Adrenal gland (tissue), 12 donors: ENCODE data around the gene WRAP53. TPM values are rescaled to one million over a fixed set of nuclear protein-coding genes. Genes with fewer than 3 reads are reported as not detected.

Source experiments
- DNase-seq, 7 donors: peaks; one replicate each; pipeline ENCODE4 v3.0.0-alpha.2; 2019 to 2020
- H3K27ac ChIP-seq, 5 donors: fragments of 200-600 bp; sonication (generic) in 4 of 5; 1 replicate in 3 of 5; 2 replicates in 2 of 5; pipeline versions ENCODE4 v1.5.1 to v1.8.0; 2016 to 2020; ENCODE audit warnings: mild to moderate bottlenecking in 1 of 5
- H3K27me3 ChIP-seq: fragments of 200-600 bp; 2 replicates; pipeline ENCODE4 v1.8.0; 2021
- H3K36me3 ChIP-seq, 2 donors: fragments of 200-600 bp; replicated peaks in 1 of 2; 1 replicate in 1 of 2; 2 replicates in 1 of 2; pipeline versions ENCODE4 v1.5.1 to v1.8.0; 2018 to 2022
- H3K4me1 ChIP-seq, 2 donors: fragments of 200-600 bp; replicated peaks in 1 of 2; 1 replicate in 1 of 2; 2 replicates in 1 of 2; pipeline versions ENCODE4 v1.5.1 to v1.8.0; 2018 to 2021
- H3K4me3 ChIP-seq, 4 donors: fragments of 200-600 bp; sonication (generic) in 3 of 4; one replicate each; pipeline ENCODE4 v1.5.1; 2016 to 2018
- H3K9me3 ChIP-seq, 3 donors: fragments of 200-600 bp; sonication (generic) in 1 of 3; replicated peaks in 1 of 3; 1 replicate in 2 of 3; 2 replicates in 1 of 3; pipeline versions ENCODE4 v1.5.1 to v1.8.0; 2016 to 2021
- POLR2A ChIP-seq, 2 donors: fragments of 450-650 bp; IDR thresholded peaks; one replicate each; pipeline ENCODE4 v1.6.1; 2017; ENCODE audit warnings: antibody characterized with exemption in 2 of 2, mild to moderate bottlenecking in 2 of 2, moderate library complexity in 1 of 2
- WGBS, 4 donors: extraction: QIAGEN DNeasy Blood & Tissue Kit in 2 of 4; methylation state at CpG; one replicate each; pipeline versions ENCODE4 v1.1.5 to v1.1.7; 2013 to 2017; 5-methylcytosine and 5-hydroxymethylcytosine counted together
- intact Hi-C, 2 donors: fragments of 100-400 bp; cut with DNase I; formaldehyde crosslinking; loops; one replicate each; pipeline versions ENCODE4 v1.14.1 to v1.15.0; 2022 to 2023
- polyA plus RNA-seq, 3 donors: library from polyadenylated mRNA; stranded (reverse); fragments of 200-250 nt in 2 of 3; fragments of 350-450 nt in 1 of 3; fragmentation: Illumina TruSeq in 1 of 3; extraction: RNeasy Lipid Tissue Mini Kit (QIAGEN cat#74804) in 1 of 3; gene quantifications; one replicate each; pipeline ENCODE4 v1.2.3, GENCODE V29; 2013 to 2014
- total RNA-seq, 9 donors: library from RNA; depleted of rRNA in 4 of 9; stranded (reverse); fragments of >200 nt in 4 of 9; fragments of 120-200 nt in 1 of 9; fragmentation: NEBNext Ultra II Directional in 1 of 9; extraction: Animal tissue kit (Norgen Biotek cat#: 25700) in 1 of 9; gene quantifications; one replicate each; pipeline versions ENCODE4 v1.1.0 to v1.2.4, GENCODE V29; 2013 to 2023
- TF ChIP-seq, protein P1 (sequence below), 6 experiments: fragments of 450-650 bp in 4 of 6; fragments of 200-600 bp in 2 of 6; sonication (generic) in 1 of 6; IDR thresholded peaks; 1 replicate in 5 of 6; 2 replicates in 1 of 6; pipeline versions ENCODE4 v1.5.1 to v1.8.0; 2016 to 2021; ENCODE audit warnings: antibody characterized with exemption in 6 of 6, mild to moderate bottlenecking in 2 of 6, moderate library complexity in 1 of 6
- donor health status: healthy with polysubstance abuse.
- donor health status: Bipolar disorder and iron deficiency.
- donor health status: DM: yes; HTN: yes; CAD: no.
- donor health status: DM: no; HTN: no; CAD: no.
- donor health status: DM: no; HTN: no; CAD: no.
- donor health status: DM: yes; HTN: yes; CAD: no.

The WRAP53 gene
- total and polyA plus RNA-seq, 12 donors: 3.4 to 31.0 (median 6.8) TPM

DNA sequence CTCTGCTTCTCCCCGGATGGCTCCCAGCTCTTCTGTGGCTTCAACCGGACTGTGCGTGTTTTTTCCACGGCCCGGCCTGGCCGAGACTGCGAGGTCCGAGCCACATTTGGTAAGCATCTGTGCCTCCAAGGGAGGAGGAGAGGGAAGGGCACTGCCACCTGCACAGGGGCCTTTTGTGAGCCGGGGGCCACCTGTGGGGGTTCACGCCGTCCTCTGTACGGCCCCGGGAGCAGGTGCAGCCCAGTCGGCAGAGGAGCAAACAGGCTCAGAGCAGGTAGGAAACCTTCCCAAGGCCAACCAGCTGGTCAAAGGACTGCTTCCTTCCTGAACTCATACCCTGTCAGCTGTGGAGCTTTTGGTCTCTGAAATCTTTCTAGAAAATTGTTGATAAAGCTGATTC lies 13.4 kb downstream of the WRAP53 start:
- Histone ChIP-seq H3K4me1 (peaks cover 9 to 11% of the 10 kb centered on the region in 2 donors), H3K27me3 (peaks cover 17% of the 10 kb centered on the region), H3K36me3 (peaks cover 0 to 6% of the 10 kb centered on the region in 2 donors), H3K9me3 (no peaks in the 10 kb centered on the region), H3K27ac (no peak overlapping the region), H3K4me3 (no peak overlapping the region)
- no peak for TF ChIP-seq POLR2A (IDR thresholded peaks at IDR 0.05)
- TF ChIP-seq, protein P1, sequence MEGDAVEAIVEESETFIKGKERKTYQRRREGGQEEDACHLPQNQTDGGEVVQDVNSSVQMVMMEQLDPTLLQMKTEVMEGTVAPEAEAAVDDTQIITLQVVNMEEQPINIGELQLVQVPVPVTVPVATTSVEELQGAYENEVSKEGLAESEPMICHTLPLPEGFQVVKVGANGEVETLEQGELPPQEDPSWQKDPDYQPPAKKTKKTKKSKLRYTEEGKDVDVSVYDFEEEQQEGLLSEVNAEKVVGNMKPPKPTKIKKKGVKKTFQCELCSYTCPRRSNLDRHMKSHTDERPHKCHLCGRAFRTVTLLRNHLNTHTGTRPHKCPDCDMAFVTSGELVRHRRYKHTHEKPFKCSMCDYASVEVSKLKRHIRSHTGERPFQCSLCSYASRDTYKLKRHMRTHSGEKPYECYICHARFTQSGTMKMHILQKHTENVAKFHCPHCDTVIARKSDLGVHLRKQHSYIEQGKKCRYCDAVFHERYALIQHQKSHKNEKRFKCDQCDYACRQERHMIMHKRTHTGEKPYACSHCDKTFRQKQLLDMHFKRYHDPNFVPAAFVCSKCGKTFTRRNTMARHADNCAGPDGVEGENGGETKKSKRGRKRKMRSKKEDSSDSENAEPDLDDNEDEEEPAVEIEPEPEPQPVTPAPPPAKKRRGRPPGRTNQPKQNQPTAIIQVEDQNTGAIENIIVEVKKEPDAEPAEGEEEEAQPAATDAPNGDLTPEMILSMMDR (IDR thresholded peaks at IDR 0.05): no peak
- intact Hi-C loops: loop anchor here in 1 of 2 donors (10.0 kb wide), 2 partner anchors 73 to 263 kb away; no protein-coding TSS in a partner anchor
- DNase-seq: no peak
- 94 to 100% (median 97%) methylated on average over 4 to 14 of the region's 14 CpGs for WGBS, 4 donors

DNA sequence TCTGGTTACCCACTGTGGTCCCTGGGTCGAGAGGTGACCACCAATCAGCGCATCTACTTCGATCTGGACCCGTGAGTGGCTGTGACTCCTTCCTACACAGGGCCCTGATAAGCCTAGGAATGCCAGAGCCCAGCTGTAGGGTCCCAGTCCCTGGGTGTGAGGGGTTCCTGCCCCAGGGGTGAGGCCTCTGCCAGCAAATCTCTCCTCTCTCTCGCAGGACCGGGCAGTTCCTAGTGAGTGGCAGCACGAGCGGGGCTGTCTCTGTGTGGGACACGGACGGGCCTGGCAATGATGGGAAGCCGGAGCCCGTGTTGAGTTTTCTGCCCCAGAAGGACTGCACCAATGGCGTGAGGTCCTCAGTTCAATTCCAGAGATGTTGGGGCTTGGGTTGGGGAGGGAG lies 14.5 kb downstream of the WRAP53 start:
- 92 to 98% (median 96%) methylated on average over 9 to 13 of the region's 13 CpGs for WGBS, 4 donors
- Histone ChIP-seq H3K4me1 (peaks cover 9 to 11% of the 10 kb centered on the region in 2 donors), H3K27ac (no peak overlapping the region), H3K27me3 (peaks cover 17% of the 10 kb centered on the region), H3K9me3 (no peaks in the 10 kb centered on the region), H3K36me3 (peaks cover 0 to 6% of the 10 kb centered on the region in 2 donors), H3K4me3 (no peak overlapping the region)
- TF ChIP-seq POLR2A (IDR thresholded peaks at IDR 0.05): no peak
- no peak for DNase-seq
- intact Hi-C loops: loop anchor here in 1 of 2 donors (10.0 kb wide), 2 partner anchors 72 to 262 kb away; no protein-coding TSS in a partner anchor

DNA sequence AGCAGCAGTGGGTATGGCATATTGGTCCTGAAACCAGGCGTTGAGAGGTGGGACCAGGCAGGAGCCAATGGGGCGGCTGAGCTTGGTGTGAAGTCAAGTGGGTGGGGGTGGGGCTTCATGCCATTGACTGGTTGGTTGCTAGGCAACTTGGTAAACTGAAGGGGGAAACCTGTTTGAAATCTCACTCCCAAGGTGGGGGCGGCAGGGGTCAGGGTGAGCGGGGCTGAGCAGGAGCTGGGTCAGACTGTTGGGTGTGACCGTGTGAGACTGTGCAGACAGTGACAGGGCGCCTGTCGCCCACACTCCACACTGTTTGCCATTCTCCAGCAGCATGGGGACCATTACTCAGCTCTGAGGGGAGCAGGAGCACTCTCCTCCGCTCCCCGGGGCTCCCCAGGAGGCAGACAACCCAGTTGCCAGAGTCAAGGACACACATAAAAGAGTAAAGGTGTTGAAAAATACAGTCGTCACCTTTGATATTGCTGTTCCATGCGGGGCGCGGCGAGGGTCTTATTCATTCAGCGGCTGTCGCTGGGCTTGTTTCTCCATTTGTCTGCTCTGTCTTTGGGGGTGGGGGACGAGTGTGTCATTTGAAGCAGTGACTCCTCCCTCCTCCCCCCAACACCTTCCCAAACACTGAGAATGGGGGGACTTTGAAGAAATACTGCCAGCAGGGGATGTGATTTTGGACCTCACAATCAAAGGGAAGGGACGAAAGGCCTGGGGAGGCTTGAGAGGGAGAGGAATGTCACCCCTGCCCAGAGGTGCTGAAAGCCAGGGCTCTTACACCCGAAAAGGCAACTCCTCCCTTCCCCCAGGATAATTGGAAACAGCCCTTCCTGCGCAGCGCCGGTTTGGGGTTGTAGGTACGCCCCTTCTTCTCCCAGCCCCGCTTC lies 15.6 kb downstream of the WRAP53 start:
- Histone ChIP-seq H3K27me3 (peaks cover 17% of the 10 kb centered on the region), H3K27ac (no peak overlapping the region), H3K9me3 (no peaks in the 10 kb centered on the region), H3K4me1 (peaks cover 9 to 11% of the 10 kb centered on the region in 2 donors), H3K4me3 (no peak overlapping the region), H3K36me3 (peaks cover 0 to 6% of the 10 kb centered on the region in 2 donors)
- WGBS, 4 donors: 26 to 42% (median 39%) methylated on average over 19 to 24 of the region's 24 CpGs
- intact Hi-C loops: loop anchor here in 1 of 2 donors (10.0 kb wide), 2 partner anchors 71 to 261 kb away; no protein-coding TSS in a partner anchor
- TF ChIP-seq, protein P1 (IDR thresholded peaks at IDR 0.05): no peak
- no peak for TF ChIP-seq POLR2A (IDR thresholded peaks at IDR 0.05)
- peak in 2 of 7 donors; percentile 3 to 72 for DNase-seq

DNA sequence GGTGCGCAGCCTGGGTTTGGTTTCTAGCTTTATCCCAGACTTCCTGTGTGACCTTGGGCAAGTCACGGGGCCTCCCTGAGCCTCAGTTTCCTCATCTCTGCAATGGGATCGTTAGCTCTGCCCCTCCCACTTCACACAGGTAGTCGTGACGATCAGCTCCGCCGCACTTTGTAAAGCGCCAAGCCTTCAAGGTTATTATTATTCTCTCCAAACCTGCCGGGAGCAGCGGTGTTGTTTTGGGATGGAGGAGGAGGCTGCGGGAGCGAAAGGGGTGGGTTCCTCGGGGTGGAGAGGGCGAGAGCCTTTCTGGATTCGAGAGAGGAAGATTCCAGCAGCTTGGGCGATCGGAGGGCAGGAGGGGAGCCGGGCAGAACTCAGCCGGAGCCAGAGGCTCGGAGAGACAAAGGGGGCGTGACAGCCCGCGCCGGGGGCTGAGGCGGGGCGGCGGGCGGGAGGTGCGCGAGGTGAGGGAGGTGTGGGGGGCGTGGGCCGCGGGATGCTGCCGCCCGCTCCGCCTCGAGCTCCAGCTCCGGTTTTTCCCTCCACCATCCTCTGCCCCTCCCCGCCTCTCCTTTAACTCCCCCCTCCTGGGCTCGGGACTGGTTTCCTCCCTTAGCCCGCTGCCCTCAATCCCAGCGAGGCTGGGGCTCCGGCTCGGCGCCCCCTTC lies 16.5 kb downstream of the WRAP53 start, which contains the start of gene EFNB3:
Gene EFNB3 (plus strand): TSS at position 602 of the 668 bp plus-strand sequence. CDS start 397 bp downstream, outside the sequence.
- H3K4me1 ChIP-seq: peaks cover 9 to 11% of the 10 kb centered on the region in 2 donors
- no peaks in the 10 kb centered on the region for H3K9me3 ChIP-seq
- H3K27me3 ChIP-seq: peaks cover 17% of the 10 kb centered on the region
- intact Hi-C loops: loop anchor here in 1 of 2 donors (10.0 kb wide), 2 partner anchors 70 to 260 kb away; no protein-coding TSS in a partner anchor
- H3K4me3 ChIP-seq: peak within 1 kb of the TSS in 1 of 4 donors; percentile 47
- no peak within 1 kb of the TSS for H3K27ac ChIP-seq
- H3K36me3 ChIP-seq: peaks cover 0 to 6% of the 10 kb centered on the region in 2 donors
- no peak for TF ChIP-seq POLR2A (IDR thresholded peaks at IDR 0.05)
- DNase-seq: no peak
- 1 to 3% (median 2%) methylated on average over 9 to 45 of the region's 45 CpGs for WGBS, 4 donors
